GM12878 (cell line): ENCODE results near the gene ZNF462.

ENCODE experiments used
- BCLAF1 ChIP-seq: fragments of 450-650 bp; IDR thresholded peaks from 2 replicates; pipeline ENCODE4 v1.6.1; 2017; ENCODE audit warnings: antibody characterized with exemption, mild to moderate bottlenecking, moderate library complexity
- CREB1 ChIP-seq: IDR thresholded peaks from 2 replicates; pipeline ENCODE4 v1.6.1; 2012; ENCODE audit warnings: low read depth, mild to moderate bottlenecking, inconsistent platforms
- EP300 ChIP-seq, 2 experiments: fragments of 150-350 bp in 1 of 2; IDR thresholded peaks; 2 replicates each; pipeline ENCODE4 v1.6.1; 2011 to 2012; ENCODE audit warnings: low read depth in 2 of 2, low read length in 2 of 2, borderline replicate concordance in 1 of 2, improper control_type of control experiment in 1 of 2, inconsistent platforms in 1 of 2; ENCODE audit not compliant: control insufficient read depth in 1 of 2
- MXI1 ChIP-seq: fragments of 150-350 bp; IDR thresholded peaks from 2 replicates; pipeline ENCODE4 v1.6.1; 2011; ENCODE audit warnings: low read depth, mild to moderate bottlenecking, inconsistent platforms, low read length, improper control_type of control experiment
- POLR2A ChIP-seq: IDR thresholded peaks from 2 replicates; pipeline ENCODE4 v1.6.1; 2011; ENCODE audit warnings: low read depth, mild to moderate bottlenecking, low read length
- RCOR1 ChIP-seq: conservative IDR thresholded peaks from 2 replicates; pipeline ENCODE4 v1.6.1; 2012; ENCODE audit warnings: low read depth, low read length, improper control_type of control experiment
- SPI1 ChIP-seq: IDR thresholded peaks from 2 replicates; pipeline ENCODE4 v1.6.1; 2011; ENCODE audit warnings: low read depth, mild to moderate bottlenecking, low read length, moderate library complexity, borderline replicate concordance; ENCODE audit not compliant: insufficient read depth
- ZNF274 ChIP-seq: IDR thresholded peaks from one replicate; pipeline ENCODE4 v1.8.0; 2011; ENCODE audit not compliant: insufficient read length, insufficient read depth
- TF ChIP-seq, protein P1 (sequence below), 3 experiments: IDR thresholded peaks in 2 of 3; conservative IDR thresholded peaks in 1 of 3; 2 replicates each; pipeline ENCODE4 v1.5.1; 2011; ENCODE audit warnings: low read depth in 3 of 3, low read length in 3 of 3, mild to moderate bottlenecking in 3 of 3, control low read depth in 2 of 3, moderate library complexity in 2 of 3, inconsistent platforms in 1 of 3, mixed read lengths in 1 of 3; ENCODE audit not compliant: control insufficient read depth in 2 of 3, insufficient read depth in 1 of 3; ENCODE audit errors: extremely low read depth in 1 of 3
- TF ChIP-seq, protein P2 (sequence below): IDR thresholded peaks from 2 replicates; pipeline ENCODE4 v1.6.1; 2012; ENCODE audit warnings: low read depth, low read length, improper control_type of control experiment

- no peak for TF ChIP-seq MXI1
- TF ChIP-seq EP300 (IDR thresholded peaks at IDR 0.05; ENCODE audit: borderline replicate concordance in 1 of 2, control insufficient read depth in 1 of 2, low read depth in 2 of 2, low read length in 2 of 2), result no peak
- no peak for TF ChIP-seq POLR2A
- TF ChIP-seq, protein P1, sequence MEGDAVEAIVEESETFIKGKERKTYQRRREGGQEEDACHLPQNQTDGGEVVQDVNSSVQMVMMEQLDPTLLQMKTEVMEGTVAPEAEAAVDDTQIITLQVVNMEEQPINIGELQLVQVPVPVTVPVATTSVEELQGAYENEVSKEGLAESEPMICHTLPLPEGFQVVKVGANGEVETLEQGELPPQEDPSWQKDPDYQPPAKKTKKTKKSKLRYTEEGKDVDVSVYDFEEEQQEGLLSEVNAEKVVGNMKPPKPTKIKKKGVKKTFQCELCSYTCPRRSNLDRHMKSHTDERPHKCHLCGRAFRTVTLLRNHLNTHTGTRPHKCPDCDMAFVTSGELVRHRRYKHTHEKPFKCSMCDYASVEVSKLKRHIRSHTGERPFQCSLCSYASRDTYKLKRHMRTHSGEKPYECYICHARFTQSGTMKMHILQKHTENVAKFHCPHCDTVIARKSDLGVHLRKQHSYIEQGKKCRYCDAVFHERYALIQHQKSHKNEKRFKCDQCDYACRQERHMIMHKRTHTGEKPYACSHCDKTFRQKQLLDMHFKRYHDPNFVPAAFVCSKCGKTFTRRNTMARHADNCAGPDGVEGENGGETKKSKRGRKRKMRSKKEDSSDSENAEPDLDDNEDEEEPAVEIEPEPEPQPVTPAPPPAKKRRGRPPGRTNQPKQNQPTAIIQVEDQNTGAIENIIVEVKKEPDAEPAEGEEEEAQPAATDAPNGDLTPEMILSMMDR (IDR thresholded peaks at IDR 0.05 in 2 of 3, conservative IDR thresholded peaks at IDR 0.05 in 1 of 3; ENCODE audit: control insufficient read depth in 2 of 3, extremely low read depth in 1 of 3, insufficient read depth in 1 of 3, low read depth in 3 of 3, low read length in 3 of 3), result no peak
- no peak for TF ChIP-seq CREB1
- TF ChIP-seq, protein P2, sequence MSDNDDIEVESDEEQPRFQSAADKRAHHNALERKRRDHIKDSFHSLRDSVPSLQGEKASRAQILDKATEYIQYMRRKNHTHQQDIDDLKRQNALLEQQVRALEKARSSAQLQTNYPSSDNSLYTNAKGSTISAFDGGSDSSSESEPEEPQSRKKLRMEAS, result no peak
- TF ChIP-seq ZNF274, result no peak
- TF ChIP-seq SPI1, result no peak
- no peak for TF ChIP-seq RCOR1
- no peak for TF ChIP-seq BCLAF1
Observed at GRCh38 chr9:106936680-106937079, 73.7 kb downstream of the ZNF462 start.
